ENCODE data around the gene CLPX.

DNA sequence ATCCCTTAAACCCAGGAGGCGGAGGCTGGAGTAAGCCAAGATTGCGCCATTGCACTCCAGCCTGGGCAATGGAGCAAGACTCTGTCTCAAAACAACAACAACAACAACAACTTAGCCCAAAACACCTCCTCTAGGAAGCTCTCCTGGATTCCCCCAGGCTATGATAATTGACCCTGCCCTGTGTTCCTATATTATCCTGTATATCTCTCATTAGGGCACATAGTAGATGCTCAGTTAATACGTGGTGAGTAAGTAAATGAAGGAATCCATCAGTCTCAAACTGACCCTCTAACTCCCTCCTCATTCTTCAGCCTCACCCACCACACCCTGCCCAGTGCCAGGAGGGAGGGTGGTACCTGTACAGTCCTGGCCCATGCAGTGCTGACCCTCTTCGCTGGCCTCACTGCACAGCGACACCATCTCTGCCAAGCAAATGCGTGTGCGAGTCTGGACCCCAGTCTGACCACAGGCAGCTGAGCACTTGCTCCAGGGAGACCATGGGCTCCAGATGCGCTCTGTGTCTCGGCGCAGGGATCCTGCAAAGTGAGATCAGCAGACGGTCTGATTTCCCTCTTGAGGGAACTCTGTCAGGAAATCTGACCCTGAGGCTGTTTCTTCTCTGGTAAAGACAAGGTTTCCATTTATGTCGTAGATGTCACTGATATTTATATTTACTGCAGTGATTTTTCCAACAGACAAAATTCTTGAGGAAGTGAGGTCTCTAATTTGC is 20.0 kb upstream of the CLPX start:
- TF ChIP-seq, protein P1, sequence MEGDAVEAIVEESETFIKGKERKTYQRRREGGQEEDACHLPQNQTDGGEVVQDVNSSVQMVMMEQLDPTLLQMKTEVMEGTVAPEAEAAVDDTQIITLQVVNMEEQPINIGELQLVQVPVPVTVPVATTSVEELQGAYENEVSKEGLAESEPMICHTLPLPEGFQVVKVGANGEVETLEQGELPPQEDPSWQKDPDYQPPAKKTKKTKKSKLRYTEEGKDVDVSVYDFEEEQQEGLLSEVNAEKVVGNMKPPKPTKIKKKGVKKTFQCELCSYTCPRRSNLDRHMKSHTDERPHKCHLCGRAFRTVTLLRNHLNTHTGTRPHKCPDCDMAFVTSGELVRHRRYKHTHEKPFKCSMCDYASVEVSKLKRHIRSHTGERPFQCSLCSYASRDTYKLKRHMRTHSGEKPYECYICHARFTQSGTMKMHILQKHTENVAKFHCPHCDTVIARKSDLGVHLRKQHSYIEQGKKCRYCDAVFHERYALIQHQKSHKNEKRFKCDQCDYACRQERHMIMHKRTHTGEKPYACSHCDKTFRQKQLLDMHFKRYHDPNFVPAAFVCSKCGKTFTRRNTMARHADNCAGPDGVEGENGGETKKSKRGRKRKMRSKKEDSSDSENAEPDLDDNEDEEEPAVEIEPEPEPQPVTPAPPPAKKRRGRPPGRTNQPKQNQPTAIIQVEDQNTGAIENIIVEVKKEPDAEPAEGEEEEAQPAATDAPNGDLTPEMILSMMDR (IDR thresholded peaks at IDR 0.05), result no peak
- TF ChIP-seq POLR2A (IDR thresholded peaks at IDR 0.05; ENCODE audit: low read depth), result no peak
- no peak for TF ChIP-seq POLR2AphosphoS5 (IDR thresholded peaks at IDR 0.05)

Measured in esophagus muscularis mucosa (tissue), 3 donors.